GM19463 (cell line): ENCODE results near the gene PKD1L1.

Experiments used
- ATAC-seq: cut with Tn5 transposase; IDR thresholded peaks from one replicate; pipeline ENCODE4 v1.9.1; 2021; ENCODE audit warnings: mild to moderate bottlenecking, moderate library complexity; ENCODE audit not compliant: unreplicated experiment

PKD1L1 gene

DNA sequence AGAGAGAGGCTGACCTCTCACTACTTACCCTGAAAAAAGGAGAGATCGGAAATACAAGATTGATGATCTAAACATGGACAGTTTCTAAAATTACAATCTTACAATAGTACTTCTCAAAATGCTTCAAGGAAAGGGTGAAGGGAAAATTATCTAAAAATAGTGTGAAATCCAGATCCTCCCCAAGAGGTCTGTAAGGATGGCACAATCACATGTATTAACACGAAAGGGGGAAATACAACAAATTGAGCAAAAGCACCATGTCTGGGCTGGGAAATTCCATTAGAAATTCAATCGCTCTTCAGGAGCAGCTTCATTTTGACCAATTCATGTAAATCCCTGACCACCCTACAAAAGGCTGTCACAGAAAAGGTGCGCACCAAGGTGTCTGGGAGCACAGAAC, 67.0 kb downstream of the PKD1L1 start:
- ATAC-seq: no peak

DNA sequence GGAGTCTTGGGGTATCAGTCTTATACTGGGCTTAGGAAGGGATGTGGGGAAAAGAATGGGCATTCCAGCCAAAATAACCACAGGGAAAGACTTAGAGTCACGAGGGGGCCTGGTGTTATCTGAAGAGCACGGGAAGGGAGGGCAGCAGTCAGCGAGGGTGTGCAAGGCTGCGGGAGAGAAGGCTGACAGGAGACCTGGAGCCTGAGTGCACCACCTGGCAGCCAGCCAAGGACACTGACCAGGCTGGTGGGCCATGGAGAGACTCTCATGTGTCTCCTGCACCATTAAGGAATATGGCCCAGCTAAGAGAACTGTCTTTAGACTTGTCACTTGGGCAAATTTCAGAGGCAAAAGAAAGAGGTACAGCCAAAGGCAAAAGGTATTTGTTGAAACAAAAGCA, 69.6 kb downstream of the PKD1L1 start:
- ATAC-seq: no peak

DNA sequence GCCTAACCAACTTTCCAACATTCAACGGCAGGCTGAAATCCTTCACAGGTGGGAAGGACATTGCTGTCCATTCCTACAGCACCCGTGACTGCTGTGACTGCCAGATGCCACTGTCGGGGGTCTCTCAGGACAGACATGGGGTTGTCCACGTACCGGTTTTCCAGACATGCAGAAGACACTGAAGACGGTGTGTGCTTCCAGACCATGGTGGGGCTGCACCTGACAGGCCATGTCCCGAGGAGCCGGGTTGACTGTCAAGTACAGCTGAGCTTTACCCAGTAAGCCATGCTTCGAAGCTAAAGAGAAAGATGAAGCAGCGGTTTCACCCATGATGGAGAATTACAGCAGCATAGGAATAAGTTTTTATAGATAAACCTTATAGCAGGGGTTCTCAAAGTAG, 70.9 kb downstream of the PKD1L1 start:
- ATAC-seq: no peak

DNA sequence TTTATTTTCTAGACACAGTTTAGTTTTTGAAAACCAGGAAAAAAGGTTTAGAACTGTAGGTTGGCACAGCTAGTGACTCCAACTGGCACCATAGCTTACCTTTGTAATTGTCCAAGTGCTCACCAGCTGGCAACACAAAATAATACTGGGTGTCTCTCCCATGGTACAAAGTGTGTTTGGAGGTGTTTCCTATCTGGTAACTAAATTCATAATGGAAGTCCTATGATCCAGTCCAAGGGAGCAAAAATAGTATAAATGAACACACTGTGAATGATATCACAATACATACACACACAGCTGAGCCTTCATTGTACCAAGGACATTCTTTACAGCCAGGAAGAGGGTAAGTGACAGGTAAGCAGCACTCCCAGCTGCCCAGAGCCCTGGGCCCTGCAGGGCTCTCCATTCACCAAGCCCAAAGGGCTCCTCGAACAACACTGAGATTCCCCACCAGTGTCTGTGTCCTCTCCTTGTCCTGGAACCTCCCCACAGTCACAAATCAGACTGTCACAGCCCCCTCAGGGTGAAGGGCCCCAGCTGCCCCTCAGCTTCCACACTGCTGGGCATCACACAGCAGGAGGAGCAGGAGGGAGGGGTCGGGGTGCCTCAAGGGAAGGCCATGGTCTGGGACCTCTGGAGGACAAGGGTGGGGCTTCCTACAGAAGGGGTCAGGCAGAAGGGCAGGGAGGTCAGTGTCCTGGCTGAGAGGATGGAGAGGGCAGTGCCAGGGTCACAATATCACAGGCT, 72.1 kb downstream of the PKD1L1 start:
- no peak for ATAC-seq

DNA sequence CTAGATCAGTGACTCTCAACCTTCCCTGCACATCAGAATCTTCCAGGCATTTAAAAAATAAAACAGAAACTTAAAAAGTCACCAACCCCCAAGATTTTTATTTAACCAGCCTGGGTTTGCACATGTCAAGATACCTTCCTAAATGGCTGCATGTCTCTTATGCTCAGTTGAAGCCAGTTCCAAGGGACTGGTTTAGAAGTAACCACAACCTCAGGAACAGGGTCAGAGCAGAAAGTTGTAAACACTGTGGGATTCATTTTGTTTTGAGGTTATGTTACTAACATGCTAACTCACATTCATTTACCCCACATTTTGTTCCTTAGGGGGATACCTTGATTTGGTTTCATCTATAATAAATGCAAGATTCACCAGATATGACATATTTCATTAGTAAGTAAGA, 72.9 kb downstream of the PKD1L1 start:
- ATAC-seq: no peak

DNA sequence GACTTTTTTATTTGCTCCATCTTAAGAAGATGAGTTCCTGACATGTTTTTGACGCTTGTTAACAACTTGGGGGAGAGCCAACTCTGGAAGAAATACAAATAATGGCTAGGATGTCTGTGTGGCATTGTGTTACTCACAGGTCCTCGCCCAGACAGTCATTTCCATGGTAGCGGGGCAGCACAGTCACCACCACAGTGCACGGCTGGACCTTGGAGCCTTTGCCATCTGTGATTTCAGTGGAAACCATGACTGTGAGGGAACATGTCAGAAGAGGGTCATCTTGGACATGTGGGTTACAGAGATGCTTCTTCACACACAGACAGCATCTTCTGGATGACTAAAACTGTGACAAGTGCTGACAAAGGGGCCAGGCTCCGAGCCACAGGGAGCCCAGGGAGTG, 74.5 kb downstream of the PKD1L1 start:
- no peak for ATAC-seq

DNA sequence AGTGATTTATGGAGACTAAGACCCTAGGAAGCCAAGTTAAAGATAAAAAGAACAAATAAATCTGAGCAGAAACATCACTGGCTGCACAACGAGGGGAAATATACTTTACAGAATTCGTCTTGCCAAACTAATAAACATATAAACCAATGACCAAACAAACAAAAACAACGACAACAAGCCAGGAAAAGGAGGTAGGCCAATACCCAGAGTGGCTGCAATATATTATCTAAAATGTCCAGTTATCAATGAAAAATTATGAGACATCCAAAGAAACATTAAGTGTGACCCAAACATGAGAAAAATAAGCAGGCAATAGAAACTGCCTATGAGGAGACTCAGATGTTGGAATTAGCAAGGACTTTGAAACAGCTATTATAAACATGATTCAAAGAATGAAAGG, 81.0 kb downstream of the PKD1L1 start:
- ATAC-seq: no peak

DNA sequence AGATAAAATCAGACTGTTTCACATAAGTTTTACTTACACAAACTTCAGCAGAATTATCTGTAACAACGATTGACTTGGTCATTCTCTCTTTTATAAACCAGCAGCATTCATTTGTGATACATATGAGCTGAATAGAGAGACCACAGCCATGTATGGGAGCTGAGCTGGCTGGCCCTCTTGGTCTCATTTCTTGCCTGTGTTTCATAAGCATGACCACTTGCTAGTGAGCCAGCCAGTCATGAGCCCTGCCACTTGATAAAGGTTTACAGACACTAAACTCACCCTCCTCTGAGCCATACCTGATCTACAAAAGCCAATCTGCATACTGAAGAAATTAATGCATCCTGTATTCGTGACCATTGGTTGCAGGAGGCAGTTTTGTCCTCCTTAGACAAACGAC, 82.1 kb downstream of the PKD1L1 start:
- no peak for ATAC-seq

DNA sequence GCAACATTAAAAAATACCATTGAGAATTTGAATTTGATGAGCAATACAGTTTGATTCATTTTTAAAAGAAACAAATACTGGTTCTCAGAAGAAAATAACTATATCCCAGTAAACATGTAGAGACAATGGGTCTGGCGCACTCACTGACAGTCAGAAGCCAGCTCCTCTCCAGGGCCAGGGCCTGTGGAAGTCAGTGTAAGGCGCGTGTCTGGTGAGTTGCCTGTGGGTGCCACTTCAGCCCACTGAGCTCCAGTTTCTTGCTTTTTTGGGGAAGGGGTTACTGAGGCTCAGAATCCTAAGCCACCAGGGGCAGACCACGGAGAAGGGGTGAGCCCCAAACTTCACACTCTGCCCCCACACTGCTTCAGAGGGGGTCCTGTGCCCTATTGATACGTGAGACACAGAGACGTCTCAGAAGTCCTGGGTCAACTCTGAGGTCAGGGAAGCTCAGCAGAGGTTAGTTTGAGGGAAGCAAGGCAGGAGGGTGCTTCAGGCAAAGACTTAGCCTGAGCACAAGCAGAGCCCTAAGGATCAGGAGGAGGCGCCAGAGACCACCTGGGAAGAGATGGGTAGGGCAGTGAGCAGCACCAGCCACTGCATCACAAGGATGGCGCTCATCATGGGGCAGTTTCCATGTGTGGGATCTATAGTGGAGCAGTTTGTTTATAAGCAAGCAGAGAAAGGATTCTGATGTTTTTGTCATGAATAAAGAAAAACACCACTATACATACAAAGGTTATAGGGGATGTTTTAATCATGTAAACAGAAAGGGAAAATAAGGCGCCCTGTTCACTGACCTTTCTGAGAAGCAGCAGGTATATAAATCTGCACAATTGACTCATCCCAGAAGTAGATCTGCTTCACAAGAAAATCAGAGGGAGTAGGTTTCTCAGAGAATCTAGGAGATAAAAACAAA, 95.7 kb downstream of the PKD1L1 start:
- ATAC-seq: peak; percentile 54

DNA sequence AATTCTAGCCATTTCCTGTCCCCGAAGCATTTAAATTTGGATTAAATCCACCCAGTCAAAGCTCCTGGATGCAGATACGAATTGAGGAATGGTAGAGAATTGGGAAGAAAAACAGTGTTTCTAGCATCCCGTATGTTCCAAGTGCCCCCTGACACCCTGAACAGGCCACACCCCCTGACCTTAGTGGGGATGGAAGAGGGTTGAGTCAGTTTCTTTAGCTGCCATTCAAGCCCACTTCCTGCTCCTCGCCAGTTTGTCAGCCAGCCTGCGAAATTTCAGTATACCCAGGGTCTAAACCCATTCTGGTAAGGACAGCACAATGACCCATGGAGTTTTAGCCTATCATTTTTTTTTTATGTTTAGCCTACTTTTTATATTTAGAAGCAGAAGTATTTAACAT, 101.1 kb downstream of the PKD1L1 start:
- ATAC-seq: no peak

DNA sequence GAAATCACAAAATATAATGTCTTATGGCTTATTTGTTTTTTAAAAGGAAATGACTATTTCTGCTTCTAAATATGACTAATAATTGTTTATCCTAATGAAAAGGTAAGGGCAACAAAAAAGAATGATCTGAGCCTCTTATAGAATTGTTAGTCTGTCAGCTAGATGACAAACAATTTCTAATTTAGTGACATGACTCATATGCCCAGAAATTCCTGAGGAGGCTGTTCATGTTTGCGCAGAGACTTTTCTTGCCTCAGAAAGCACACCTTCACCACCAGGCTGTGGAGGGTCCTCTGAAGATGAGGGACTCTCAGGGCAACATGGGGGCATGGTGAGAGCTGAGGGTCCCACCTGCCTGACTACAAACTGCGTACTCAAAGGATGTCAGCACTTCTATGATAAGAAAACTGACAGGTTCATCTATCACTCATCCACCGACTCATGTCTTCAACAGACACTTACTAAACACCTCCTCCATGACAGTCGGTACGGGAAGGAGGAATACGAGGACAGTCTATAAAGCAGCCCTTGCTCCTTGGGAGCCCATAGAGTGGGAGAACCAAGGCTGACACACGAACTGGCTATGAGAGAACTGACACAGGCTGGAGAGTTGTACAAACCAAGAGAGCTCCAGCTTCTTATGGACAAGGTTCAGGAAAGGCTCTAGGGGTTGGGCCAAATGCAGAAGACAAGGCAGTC, 102.0 kb downstream of the PKD1L1 start:
- ATAC-seq: no peak

DNA sequence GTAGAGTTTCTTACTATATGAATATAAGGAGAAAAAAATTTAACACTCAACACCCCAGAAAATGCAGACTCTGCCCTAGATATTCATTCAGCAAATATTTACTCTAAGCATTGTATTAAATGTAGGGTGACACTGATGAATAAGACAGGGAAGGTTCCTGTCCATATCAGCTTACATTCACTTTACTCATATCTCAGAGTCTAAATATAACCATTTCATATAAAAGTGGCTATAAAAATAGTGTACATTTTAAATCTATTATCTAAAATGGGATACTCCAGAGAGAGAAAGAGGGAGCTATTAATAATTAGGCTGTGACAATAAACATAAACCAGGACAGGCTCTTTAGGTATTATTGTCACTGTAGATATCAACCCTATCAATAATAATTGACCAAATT, 104.0 kb downstream of the PKD1L1 start:
- no peak for ATAC-seq

DNA sequence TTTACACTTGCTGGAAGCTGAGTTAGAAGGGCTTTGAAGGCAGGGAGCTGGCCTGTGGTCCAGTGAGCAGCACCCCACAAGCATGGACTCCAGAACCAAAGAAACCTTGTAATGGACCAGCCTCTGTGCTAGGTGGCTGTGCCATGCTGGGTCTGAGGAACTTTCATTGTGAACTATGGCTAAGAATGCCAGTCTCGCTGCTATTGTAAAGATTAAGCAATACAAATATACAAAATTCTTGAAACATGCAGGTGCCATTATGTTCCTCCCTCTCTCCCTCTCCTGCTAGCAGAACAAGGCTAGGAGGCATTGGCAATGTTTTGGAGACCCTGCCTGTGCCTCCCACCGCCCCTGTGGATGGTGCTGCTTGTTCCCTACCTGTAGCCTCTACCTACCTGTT, 105.0 kb downstream of the PKD1L1 start:
- ATAC-seq: no peak

DNA sequence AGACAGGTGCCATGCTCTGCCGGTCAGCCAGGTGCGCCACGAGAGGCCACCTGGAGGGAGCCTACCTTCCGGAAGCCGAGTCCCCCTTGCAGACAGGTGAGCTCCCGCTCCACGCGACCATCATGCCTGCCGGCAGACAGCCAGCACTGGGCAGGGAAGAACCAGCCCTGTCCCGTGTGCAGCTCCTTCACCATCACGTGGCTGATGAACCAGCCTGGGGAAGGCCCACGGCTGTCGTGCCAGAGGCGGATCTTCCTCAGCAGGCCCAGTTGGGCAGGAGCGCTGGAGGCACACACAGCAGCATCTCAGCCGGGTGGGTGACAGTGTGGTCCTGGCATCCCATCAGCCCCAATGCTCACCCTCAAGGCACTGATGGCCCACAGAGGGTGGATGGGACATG, 108.9 kb downstream of the PKD1L1 start:
- ATAC-seq: no peak

DNA sequence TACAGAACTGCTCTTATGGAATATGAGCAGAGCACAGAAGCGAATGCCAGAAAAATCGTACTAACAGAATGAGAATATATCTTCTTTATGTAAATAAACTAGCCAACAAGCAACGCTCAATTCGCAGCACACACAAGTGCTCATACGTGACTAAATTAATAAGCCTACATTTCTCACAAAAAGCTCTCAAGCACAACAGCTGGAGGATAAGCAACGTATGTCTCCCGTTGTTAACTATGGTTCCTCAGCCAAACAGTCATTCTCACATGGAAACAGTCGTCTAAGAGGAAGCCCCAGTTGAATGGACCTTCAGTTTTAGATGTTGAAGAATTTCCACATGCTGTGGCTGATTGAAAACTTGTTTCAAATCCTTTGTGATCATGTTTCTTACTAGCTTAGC, 110.4 kb downstream of the PKD1L1 start:
- no peak for ATAC-seq

DNA sequence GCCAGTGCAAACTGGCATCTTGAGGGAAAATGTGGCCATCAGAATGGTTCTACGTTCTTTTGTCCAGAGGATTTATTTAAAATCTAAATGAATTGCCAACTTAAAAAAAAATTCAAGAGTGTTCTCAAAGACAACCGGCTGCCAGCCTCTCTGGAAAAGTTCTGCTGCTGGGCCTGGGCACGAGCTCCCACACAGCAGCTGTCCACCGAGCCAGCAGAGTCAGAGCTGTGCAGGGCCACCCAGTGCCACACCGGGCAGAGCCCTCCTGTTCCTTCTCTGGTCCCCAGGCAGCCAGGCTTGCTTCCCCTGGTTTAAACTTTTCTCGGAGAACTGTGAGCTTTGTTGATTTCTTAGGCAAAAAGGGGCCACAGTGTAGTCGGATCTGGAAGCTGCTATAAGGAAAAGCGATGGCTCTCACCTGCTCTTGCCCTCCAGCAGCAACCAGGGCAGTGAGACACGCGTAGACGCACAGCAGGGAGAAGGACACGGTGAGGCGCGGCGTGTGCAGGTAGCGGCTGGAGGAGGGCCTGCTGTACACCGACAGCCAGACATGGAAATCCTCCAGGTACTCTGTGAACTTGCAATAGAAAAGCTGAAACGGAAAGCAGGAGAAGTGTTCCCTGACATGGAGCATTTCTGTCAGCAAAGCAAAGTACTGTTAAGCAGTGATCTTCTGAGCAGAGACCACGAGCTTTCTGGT, 111.6 kb downstream of the PKD1L1 start:
- no peak for ATAC-seq

DNA sequence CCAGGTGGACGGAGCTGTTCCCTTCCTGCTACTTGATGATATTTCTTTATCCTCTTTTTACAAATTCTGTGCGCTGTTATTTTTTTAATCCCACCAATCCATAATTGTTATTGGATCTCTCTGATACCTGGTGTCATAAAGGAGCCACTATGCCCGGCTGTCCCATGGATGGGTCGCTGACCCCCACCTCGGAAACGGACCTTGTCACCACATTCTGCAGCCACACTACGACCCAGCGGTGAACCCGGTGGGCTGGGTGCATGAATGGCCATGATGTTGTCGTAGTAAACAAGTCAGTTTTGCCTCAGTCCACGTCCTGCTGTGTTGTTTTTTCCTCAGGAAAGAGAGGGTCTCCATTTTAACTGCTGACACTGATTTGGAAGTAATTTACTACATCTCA, 112.2 kb downstream of the PKD1L1 start:
- ATAC-seq: no peak

DNA sequence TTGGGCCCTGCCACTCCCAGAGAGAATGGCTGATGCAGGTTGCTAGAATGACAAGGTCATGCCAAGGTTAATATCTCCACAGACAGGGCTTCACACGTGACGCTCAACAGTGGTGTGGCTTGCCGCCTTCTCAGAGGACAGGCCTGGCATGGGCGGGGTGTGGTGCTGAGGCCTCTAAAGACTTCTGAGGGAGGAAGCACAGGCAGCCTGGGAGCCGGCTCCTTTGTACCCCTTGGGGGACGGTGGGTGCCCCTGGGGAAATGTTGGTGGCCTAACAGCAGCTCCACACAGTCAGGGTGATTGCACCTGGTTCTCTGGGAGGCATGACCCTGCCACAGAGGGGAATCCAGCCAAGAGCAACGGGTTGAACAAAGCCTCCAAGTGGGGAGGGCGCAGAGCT, 115.1 kb downstream of the PKD1L1 start:
- peak; percentile 63 for ATAC-seq

DNA sequence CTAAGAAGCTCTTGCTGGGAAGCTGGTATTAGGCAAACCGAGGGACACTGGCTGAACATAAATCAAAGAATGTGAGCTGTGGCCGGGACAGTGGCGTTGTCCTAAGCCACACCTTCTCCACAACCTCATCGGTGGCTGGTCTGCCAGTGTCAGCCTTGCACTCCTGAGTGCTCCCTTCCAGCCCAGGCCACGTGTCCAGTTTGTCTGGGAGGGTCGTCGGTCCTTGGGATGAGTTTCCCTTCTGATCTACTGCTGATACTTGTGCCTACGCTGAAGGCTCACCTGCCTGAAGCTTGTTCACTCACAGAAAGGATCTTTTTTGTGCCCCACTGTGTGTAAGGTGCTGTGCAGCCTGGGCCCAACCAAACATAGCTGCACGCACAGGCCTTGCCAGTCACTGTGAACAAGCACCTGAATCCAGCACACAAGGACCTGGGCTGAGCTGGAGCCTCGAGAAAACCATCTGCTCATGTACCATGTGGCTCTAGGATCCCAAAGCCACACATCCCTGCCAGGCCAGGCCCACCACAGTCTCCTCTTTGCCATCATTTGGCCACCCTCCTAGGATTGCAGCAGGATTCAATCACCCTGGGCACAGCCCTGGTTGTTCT, 116.1 kb downstream of the PKD1L1 start:
- ATAC-seq: no peak

DNA sequence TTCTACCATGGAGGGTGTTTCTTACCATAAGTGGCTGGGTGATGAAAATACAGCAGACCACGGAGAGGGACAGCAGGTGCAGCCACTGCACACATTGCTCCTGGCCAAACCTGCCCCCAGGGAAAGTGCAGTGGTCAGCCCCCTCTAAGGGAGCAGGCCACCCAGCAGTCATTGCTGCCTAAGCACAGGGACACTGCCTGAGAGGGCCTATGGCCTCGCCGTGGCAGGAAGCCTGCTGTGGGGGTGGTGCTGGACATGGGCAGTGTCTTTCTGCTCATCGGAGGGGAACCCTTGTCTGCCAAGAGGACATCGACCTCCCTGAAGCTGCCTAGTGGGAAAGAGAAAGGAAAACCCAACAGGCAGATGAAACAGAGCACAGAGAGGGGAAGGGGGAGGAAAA, 118.3 kb downstream of the PKD1L1 start:
- no peak for ATAC-seq

DNA sequence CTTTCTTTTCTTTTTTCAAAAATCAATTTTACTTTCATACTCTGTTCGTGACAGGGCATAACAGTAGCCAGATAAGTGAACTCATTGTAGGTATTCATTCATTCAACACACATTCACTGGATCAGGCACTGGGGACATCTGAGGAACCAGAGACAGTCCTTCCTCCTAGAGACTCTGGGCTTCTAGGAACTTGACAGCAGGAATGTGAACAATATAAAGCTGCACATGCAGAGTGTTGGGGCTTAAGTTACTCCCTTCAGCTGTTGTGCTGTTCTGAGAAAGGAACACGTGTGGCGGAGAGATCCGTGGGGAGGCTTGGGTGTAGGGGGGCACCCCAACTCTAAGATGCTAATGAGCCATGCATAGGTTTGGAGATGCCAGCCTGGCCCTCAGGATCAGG, 120.4 kb downstream of the PKD1L1 start:
- ATAC-seq: no peak
